GM18870 (cell line): ENCODE data around the gene TMEM220.

Experiments used
- ATAC-seq: cut with Tn5 transposase; IDR thresholded peaks from one replicate; pipeline ENCODE4 v1.9.1; 2021; ENCODE audit warnings: moderate library complexity; ENCODE audit not compliant: unreplicated experiment

TMEM220 gene

GRCh38 chr17:10673312-10673711 lies 56.5 kb downstream of the TMEM220 start:
- no peak for ATAC-seq

- ATAC-seq, result no peak
Observed at GRCh38 chr17:10668775-10669174, 61.0 kb downstream of the TMEM220 start.

GRCh38 chr17:10666906-10667305 lies 62.9 kb downstream of the TMEM220 start:
- no peak for ATAC-seq

- ATAC-seq, result no peak
Observed at GRCh38 chr17:10664571-10664970, 65.3 kb downstream of the TMEM220 start.
